ENCODE results near the gene BCHE. TPM values are rescaled to one million over a fixed set of nuclear protein-coding genes. Genes with fewer than 3 reads are reported as not detected.

BCHE gene
- total RNA-seq, 4 donors from 2014 or later: 0.44 to 6.6 (median 1.6) TPM

GRCh38 chr3:165728924-165729323, 108.3 kb downstream of the BCHE start:
- Histone ChIP-seq H3K27me3 (no peaks in the 10 kb centered on the region), H3K27ac (no peak overlapping the region), H3K4me1 (no peaks in the 10 kb centered on the region), H3K9me3 (no peaks in the 10 kb centered on the region), H3K4me3 (replicated peaks in 1 of 3) (no peak overlapping the region), H3K36me3 (no peaks in the 10 kb centered on the region)
- TF ChIP-seq CTCF (IDR thresholded peaks at IDR 0.05) (no peak), POLR2A (IDR thresholded peaks at IDR 0.05) (no peak)
- intact Hi-C loops (cut with DNase I): no loop called here
- no peak for DNase-seq
- WGBS, 2 donors: 82 to 91% methylated on average over 5 of the region's 5 CpGs

GRCh38 chr3:165725296-165725695, 111.9 kb downstream of the BCHE start:
- no peak overlapping the region for H3K4me3 ChIP-seq (replicated peaks in 1 of 3)
- no peaks in the 10 kb centered on the region for H3K36me3 ChIP-seq
- no peaks in the 10 kb centered on the region for H3K27me3 ChIP-seq
- TF ChIP-seq CTCF (IDR thresholded peaks at IDR 0.05): no peak
- no peaks in the 10 kb centered on the region for H3K9me3 ChIP-seq
- no peaks in the 10 kb centered on the region for H3K4me1 ChIP-seq
- WGBS, 2 donors: 82 to 84% methylated on average over 2 of the region's 2 CpGs
- intact Hi-C loops (cut with DNase I): no loop called here
- no peak for DNase-seq
- no peak overlapping the region for H3K27ac ChIP-seq

Data from thyroid gland (tissue), 4 donors.